Omental fat pad (tissue), 4 donors: ENCODE results near the gene CABLES2. TPM values are rescaled to one million over a fixed set of nuclear protein-coding genes. Genes with fewer than 3 reads are reported as not detected.

Experiments
- ATAC-seq: fragments of 150-250 bp; one replicate; pipeline ENCODE4 v1.9.1; 2016; ENCODE audit warnings: mild to moderate bottlenecking, moderate library complexity; ENCODE audit not compliant: low FRiP score
- DNase-seq: peaks from one replicate; pipeline ENCODE4 v3.0.0-alpha.2; 2019; ENCODE audit warnings: low spot score
- total RNA-seq, 4 donors: library from RNA; depleted of rRNA; stranded (reverse); fragments of >200 nt; gene quantifications; one replicate each; pipeline ENCODE4 v1.1.0, GENCODE V29; 2016
- TF ChIP-seq, protein P1 (sequence below), 3 donors: fragments of 450-650 bp; IDR thresholded peaks; one replicate each; pipeline ENCODE4 v1.5.1; 2016 to 2017; ENCODE audit warnings: antibody characterized with exemption in 3 of 3, mild to moderate bottlenecking in 3 of 3, moderate library complexity in 2 of 3

CABLES2 gene
- total RNA-seq, 4 donors from 2014 or later: 1.5 to 2.8 (median 2.5) TPM

DNA sequence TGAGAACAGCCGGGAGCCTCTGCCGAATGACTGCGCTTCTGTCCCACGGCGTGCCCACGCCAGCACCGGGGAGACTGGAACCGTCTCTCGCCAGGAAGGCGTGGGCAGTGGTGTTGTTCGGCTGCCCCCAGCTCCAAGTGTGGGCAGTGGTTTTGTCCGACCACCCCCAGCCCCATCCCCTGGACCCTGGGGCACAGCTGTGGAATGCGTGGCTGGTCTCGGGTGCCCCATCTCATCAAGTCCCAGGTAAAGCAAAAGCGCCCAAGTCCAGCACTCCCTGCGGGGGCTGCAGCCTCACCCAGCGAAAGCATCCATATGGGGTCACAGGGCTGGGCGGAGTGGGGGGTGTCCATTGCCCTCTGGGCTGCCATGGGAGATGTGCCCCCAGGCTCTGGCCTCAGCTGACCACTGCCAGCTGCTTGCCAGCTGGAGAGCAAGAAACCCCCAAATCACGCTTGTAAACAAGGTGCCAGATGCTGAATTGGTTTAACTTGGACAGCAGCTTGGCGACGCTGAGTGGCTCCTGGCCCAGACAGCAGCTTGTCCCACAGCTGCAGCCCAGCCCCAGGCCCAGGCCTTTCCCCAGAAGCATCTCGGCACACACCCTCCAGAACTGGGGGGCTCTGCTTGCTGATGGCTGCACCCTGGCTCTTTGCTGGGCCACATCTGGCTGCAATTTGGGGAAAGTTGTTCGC, 4.5 kb downstream of the CABLES2 start:
- TF ChIP-seq, protein P1, sequence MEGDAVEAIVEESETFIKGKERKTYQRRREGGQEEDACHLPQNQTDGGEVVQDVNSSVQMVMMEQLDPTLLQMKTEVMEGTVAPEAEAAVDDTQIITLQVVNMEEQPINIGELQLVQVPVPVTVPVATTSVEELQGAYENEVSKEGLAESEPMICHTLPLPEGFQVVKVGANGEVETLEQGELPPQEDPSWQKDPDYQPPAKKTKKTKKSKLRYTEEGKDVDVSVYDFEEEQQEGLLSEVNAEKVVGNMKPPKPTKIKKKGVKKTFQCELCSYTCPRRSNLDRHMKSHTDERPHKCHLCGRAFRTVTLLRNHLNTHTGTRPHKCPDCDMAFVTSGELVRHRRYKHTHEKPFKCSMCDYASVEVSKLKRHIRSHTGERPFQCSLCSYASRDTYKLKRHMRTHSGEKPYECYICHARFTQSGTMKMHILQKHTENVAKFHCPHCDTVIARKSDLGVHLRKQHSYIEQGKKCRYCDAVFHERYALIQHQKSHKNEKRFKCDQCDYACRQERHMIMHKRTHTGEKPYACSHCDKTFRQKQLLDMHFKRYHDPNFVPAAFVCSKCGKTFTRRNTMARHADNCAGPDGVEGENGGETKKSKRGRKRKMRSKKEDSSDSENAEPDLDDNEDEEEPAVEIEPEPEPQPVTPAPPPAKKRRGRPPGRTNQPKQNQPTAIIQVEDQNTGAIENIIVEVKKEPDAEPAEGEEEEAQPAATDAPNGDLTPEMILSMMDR (IDR thresholded peaks at IDR 0.05): no peak
- no peak for DNase-seq
- no peak for ATAC-seq

DNA sequence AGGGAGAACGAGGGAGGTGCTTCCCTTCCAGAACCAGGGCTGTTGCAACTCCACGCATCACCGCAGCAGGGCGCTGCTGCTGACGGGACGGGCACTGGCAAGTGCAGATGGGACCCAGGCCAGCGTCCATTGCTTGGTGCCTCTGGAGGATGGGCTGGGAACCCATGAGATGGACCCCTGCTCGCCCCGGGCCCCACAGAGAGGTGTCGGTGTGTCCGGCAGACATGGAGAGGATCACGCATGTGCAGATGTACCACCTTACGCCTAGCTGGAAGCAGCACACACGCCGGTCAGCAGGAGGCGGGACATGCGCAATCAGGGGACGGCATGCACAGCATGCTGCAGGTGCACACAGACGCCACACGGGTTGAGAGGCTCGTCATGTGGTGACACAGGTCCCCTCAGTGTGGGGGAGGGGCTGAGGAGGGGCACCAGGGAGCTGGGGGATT, 5.7 kb downstream of the CABLES2 start:
- DNase-seq (no peak), ATAC-seq (no peak)
- TF ChIP-seq, protein P1 (IDR thresholded peaks at IDR 0.05): no peak

DNA sequence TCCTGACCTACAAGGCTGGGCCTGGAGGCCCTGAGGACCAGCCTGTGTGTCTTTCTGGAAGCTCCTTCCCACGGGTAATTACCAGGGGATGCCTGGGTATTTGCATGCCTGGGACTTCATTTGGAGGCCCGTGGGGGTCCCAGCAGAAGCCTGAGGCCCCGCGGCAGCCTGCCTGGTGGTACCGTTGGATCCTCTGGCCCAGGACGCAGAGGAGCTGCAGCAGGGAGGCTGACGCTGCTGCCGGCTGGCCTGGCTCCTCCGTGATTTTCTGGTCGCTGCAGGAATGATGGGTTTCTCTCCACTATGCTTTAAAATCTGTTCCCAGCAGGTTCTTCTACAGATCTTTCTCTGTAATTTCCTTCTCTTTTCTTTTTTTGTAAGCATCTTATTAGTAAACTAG, 6.5 kb downstream of the CABLES2 start:
- TF ChIP-seq, protein P1 (IDR thresholded peaks at IDR 0.05): no peak
- DNase-seq: no peak
- ATAC-seq: no peak

DNA sequence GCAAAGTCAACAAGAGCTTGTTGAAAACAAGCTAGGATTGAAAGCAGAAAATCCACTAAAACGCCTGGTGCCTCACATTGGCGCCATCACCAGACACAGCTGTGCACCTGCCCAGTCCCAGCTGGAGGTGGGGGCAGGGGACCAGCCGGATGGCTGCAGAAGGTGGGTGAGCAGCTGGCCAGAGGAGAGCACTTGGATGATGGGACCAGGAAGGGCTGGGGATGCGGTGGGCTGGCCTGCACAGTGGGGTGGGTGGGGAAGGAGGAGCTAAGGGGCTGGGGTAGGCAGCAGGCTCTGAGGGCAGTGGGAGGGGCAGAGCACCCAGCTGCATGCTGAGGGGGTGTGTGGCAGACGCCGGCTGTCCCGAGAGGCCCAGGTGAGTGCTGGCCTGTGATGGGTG, 7.1 kb downstream of the CABLES2 start:
- no peak for DNase-seq
- TF ChIP-seq, protein P1 (IDR thresholded peaks at IDR 0.05): no peak
- no peak for ATAC-seq

DNA sequence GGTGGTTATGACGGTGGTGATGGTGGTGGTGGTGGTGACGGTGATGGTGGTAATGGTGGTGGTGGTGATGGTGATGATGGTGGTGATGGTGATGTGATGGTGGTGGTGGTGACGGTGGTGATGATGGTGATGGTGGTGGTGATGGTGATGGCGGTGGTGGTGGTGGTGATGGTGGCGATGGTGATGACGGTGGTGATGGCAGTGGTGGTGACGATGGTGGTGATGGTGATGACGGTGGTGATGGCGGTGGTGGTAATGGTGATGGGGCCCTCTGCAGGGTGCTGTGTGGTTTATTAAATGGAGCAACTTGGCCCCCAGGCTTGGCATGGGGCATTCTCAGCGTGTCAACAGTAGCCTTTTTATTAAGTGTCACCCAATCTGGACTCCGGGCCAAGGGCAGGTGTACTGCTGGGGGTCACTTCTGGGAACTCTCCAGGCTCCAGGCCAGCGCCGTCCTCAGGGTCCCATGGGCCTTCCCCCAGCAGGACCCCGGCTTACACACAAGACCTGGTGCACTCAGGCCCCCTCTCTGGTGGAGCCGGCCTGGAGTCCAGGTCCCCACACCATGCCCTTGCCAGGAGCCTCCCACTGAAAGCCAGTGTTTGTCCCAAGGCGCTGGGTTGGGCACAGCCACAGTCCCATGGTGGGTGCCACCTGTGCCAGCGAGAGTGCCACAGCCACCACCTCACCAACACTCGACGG, 8.8 kb downstream of the CABLES2 start:
- DNase-seq: no peak
- ATAC-seq: no peak
- TF ChIP-seq, protein P1 (IDR thresholded peaks at IDR 0.05): no peak

DNA sequence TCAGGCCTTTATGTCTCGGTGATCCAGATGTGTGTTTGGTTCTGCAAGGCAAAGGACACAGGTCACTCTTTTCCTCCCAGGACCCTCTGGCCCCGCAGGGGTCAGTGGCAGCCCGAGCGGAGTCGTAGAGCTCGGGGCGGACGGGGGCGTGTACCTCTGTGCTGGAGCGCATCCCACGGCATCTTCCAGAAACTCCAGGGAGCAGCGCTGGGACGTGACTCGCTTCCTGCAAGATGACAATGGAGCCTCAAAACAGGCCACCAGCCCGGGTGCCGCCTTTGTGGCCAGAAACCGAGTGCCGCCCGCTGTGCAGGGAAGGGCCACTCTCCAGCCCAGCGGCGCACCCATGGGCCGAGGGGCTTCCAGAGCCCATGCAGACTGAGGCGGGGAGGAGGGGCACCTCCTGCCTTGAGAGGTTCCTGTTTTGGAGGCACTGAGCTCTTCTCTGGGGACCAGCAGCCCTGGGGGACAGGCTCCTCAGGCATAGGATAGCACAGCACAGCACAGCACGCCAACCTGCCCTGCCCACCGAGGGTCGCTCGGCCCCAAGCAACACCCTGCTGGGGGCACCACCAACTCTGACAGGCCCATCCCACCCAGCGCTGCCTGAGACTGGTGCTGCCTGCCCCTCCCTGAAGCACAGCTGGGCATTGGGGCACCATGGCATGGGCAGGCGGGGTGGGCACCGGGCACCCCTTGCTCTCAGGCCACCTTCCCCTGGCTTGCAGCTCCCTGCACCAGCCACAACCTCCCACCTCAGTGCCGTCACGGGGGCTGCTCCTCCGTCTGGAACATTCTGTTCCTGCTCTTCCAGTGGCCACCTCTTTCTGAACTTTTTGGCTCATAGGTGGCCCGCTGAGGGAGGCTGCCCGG, 10.5 kb downstream of the CABLES2 start:
- ATAC-seq (no peak), DNase-seq (no peak)
- TF ChIP-seq, protein P1 (IDR thresholded peaks at IDR 0.05): no peak
